IPS-NIHi11 (cell line): Measurements from ENCODE around the gene CEMP1.
A peak's percentile ranks its signal among the peaks of the same experiment; 100 is the strongest.
"Not testable (repeated sequence)": the region's sequence is repeated elsewhere in the genome, so short reads cannot be mapped to it uniquely, and the experiment has no call there.

ENCODE experiments used
- DNase-seq: peaks from one replicate; pipeline ENCODE4 v3.0.0; 2012; ENCODE audit warnings: mixed read lengths, low spot score

Gene CEMP1

GRCh38 chr16:2531371-2531695 is at the start of gene CEMP1:
Gene CEMP1, minus strand, starts transcription at chr16:2531408. Its CDS starts 335 bp downstream, at chr16:2531073.
- no peak for DNase-seq

GRCh38 chr16:2580818-2581217 is 49.6 kb upstream of the CEMP1 start:
- DNase-seq = not testable (repeated sequence)

GRCh38 chr16:2580143-2580542 is 48.9 kb upstream of the CEMP1 start:
- not testable (repeated sequence) for DNase-seq

- DNase-seq = not testable (repeated sequence)
Observed at GRCh38 chr16:2578905-2579304, 47.7 kb upstream of the CEMP1 start.

- not testable (repeated sequence) for DNase-seq
Observed at GRCh38 chr16:2577044-2577443, 45.8 kb upstream of the CEMP1 start.

GRCh38 chr16:2575839-2576238 is 44.6 kb upstream of the CEMP1 start:
- not testable (repeated sequence) for DNase-seq

- DNase-seq = not testable (repeated sequence)
Observed at GRCh38 chr16:2572704-2573103, 41.5 kb upstream of the CEMP1 start.

GRCh38 chr16:2568573-2568972 is 37.4 kb upstream of the CEMP1 start:
- not testable (repeated sequence) for DNase-seq

- DNase-seq = not testable (repeated sequence)
Observed at GRCh38 chr16:2567506-2567905, 36.3 kb upstream of the CEMP1 start.

- DNase-seq = not testable (repeated sequence)
Observed at GRCh38 chr16:2560798-2561133, 29.6 kb upstream of the CEMP1 start.

GRCh38 chr16:2560131-2560797 is 29.1 kb upstream of the CEMP1 start:
- DNase-seq = not testable (repeated sequence)

GRCh38 chr16:2557150-2557549 is 25.9 kb upstream of the CEMP1 start:
- not testable (repeated sequence) for DNase-seq

GRCh38 chr16:2554709-2555425 is 23.7 kb upstream of the CEMP1 start:
- not testable (repeated sequence) for DNase-seq

GRCh38 chr16:2551420-2551889 is 20.2 kb upstream of the CEMP1 start:
- DNase-seq = not testable (repeated sequence)

GRCh38 chr16:2550283-2550878 is 19.2 kb upstream of the CEMP1 start:
- not testable (repeated sequence) for DNase-seq

GRCh38 chr16:2543771-2544170 is 12.6 kb upstream of the CEMP1 start:
- DNase-seq = not testable (repeated sequence)

- not testable (repeated sequence) for DNase-seq
Observed at GRCh38 chr16:2541409-2541808, 10.2 kb upstream of the CEMP1 start.

- not testable (repeated sequence) for DNase-seq
Observed at GRCh38 chr16:2540912-2541311, 9.7 kb upstream of the CEMP1 start.

- DNase-seq = not testable (repeated sequence)
Observed at GRCh38 chr16:2539845-2540458, 8.7 kb upstream of the CEMP1 start.

- DNase-seq = not testable (repeated sequence)
Observed at GRCh38 chr16:2539192-2539844, 8.1 kb upstream of the CEMP1 start.

GRCh38 chr16:2537451-2538379 is 6.5 kb upstream of the CEMP1 start, which contains the start of gene PDPK1:
Gene PDPK1, plus strand, starts transcription at chr16:2538021. Its CDS starts 92 bp downstream, at chr16:2538113.
- peak; percentile 93 for DNase-seq
